Effector memory CD8-positive, alpha-beta T cell (primary cell): ENCODE measurements around the gene NOXRED1.

Experiments used
- ATAC-seq: fragments of 150-1000 bp; cut with Tn5 transposase; replicated peaks from 2 replicates; pipeline ENCODE4 v1.10.0; 2021; ENCODE audit warnings: mild to moderate bottlenecking, moderate library complexity
- DNase-seq, 3 experiments: peaks; one replicate each; pipeline ENCODE4 v3.0.0; 2021
- H3K27ac Mint-ChIP-seq, 2 donors: one replicate each; pipeline ENCODE4 v1.8.0; 2022; ENCODE audit warnings: mild to moderate bottlenecking in 2 of 2, mixed read lengths in 2 of 2, moderate library complexity in 2 of 2
- H3K27me3 Mint-ChIP-seq, 2 donors: one replicate each; pipeline ENCODE4 v1.8.0; 2022; ENCODE audit warnings: mixed read lengths in 2 of 2
- H3K36me3 Mint-ChIP-seq: one replicate; pipeline ENCODE4 v1.8.0; 2022; ENCODE audit warnings: mild to moderate bottlenecking, moderate library complexity, mixed read lengths; ENCODE audit not compliant: insufficient read depth
- H3K4me1 Mint-ChIP-seq, 2 donors: one replicate each; pipeline ENCODE4 v1.8.0; 2022; ENCODE audit warnings: low read depth in 2 of 2, mixed read lengths in 2 of 2
- H3K4me3 Mint-ChIP-seq, 2 donors: one replicate each; pipeline ENCODE4 v1.8.0; 2022; ENCODE audit warnings: mild to moderate bottlenecking in 2 of 2, mixed read lengths in 2 of 2, moderate library complexity in 2 of 2
- H3K9me3 Mint-ChIP-seq, 2 donors: one replicate each; pipeline ENCODE4 v1.8.0; 2022; ENCODE audit warnings: mixed read lengths in 2 of 2

Gene NOXRED1

GRCh38 chr14:77378701-77379100, 44.6 kb downstream of the NOXRED1 start:
- no peak overlapping the region for H3K27ac Mint-ChIP-seq

GRCh38 chr14:77377502-77377844, 45.9 kb downstream of the NOXRED1 start:
- ATAC-seq (peak; percentile 9), DNase-seq (no peak)
- no peaks in the 10 kb centered on the region for H3K9me3 Mint-ChIP-seq
- no peak overlapping the region for H3K27ac Mint-ChIP-seq
- peaks cover 3% of the 10 kb centered on the region for H3K36me3 Mint-ChIP-seq
- peaks cover 18 to 30% of the 10 kb centered on the region in 2 donors for H3K4me1 Mint-ChIP-seq
- no peak overlapping the region for H3K4me3 Mint-ChIP-seq
- peaks cover 0 to 8% of the 10 kb centered on the region in 2 donors for H3K27me3 Mint-ChIP-seq

More at GRCh38 chr14:77378701-77379100, 44.6 kb downstream of the NOXRED1 start:
- Mint-ChIP-seq H3K36me3 (peaks cover 3% of the 10 kb centered on the region), H3K4me3 (no peak overlapping the region), H3K27me3 (peaks cover 0 to 8% of the 10 kb centered on the region in 2 donors), H3K4me1 (peaks cover 17 to 24% of the 10 kb centered on the region in 2 donors), H3K9me3 (no peaks in the 10 kb centered on the region)
- no peak for ATAC-seq
- no peak for DNase-seq

- peak; percentile 94 for ATAC-seq
- Mint-ChIP-seq H3K27me3 (peaks cover 0 to 8% of the 10 kb centered on the region in 2 donors), H3K36me3 (peaks cover 3% of the 10 kb centered on the region), H3K4me1 (peaks cover 19 to 30% of the 10 kb centered on the region in 2 donors), H3K4me3 (no peak within 1 kb of the TSS), H3K9me3 (no peaks in the 10 kb centered on the region), H3K27ac (no peak within 1 kb of the TSS)
- peak; percentile 78 to 88 (median 85) for DNase-seq
These were observed 46.4 kb downstream of the NOXRED1 start, which contains the start of the genes SAMD15 and TMED8 for GRCh38 chr14:77376771-77377501. TSS of gene SAMD15 (plus strand) at chr14:77377379. CDS start at chr14:77377419, 40 bp downstream. TSS of gene TMED8 (minus strand) at chr14:77377094. CDS start at chr14:77377053, 41 bp downstream.

- Mint-ChIP-seq H3K4me3 (no peak overlapping the region), H3K27me3 (peaks cover 0 to 8% of the 10 kb centered on the region in 2 donors), H3K9me3 (no peaks in the 10 kb centered on the region), H3K27ac (no peak overlapping the region), H3K36me3 (peaks cover 3% of the 10 kb centered on the region), H3K4me1 (peaks cover 19 to 30% of the 10 kb centered on the region in 2 donors)
- peak in 1 of 3 experiments; percentile 7 for DNase-seq
- peak; percentile 1 for ATAC-seq
These were observed 47.2 kb downstream of the NOXRED1 start for GRCh38 chr14:77375973-77376770.

GRCh38 chr14:77375164-77375950, 48.0 kb downstream of the NOXRED1 start:
- no peak for ATAC-seq
- H3K27ac Mint-ChIP-seq = peak overlapping the region in 1 of 2 donors; percentile 33

GRCh38 chr14:77372304-77372841, 51.0 kb downstream of the NOXRED1 start:
- Mint-ChIP-seq H3K4me1 (peaks cover 28 to 44% of the 10 kb centered on the region in 2 donors), H3K27me3 (no peaks in the 10 kb centered on the region), H3K9me3 (no peaks in the 10 kb centered on the region), H3K27ac (no peak overlapping the region), H3K36me3 (peaks cover 3% of the 10 kb centered on the region), H3K4me3 (no peak overlapping the region)
- no peak for DNase-seq
- ATAC-seq = no peak

More at GRCh38 chr14:77375164-77375950, 48.0 kb downstream of the NOXRED1 start:
- Mint-ChIP-seq H3K36me3 (peaks cover 3% of the 10 kb centered on the region), H3K27me3 (peaks cover 0 to 2% of the 10 kb centered on the region in 2 donors), H3K4me1 (peaks cover 19 to 30% of the 10 kb centered on the region in 2 donors), H3K4me3 (no peak overlapping the region), H3K9me3 (no peaks in the 10 kb centered on the region)
- no peak for DNase-seq

- H3K27me3 Mint-ChIP-seq = no peaks in the 10 kb centered on the region
- peak; percentile 88 for ATAC-seq
- peak overlapping the region in 1 of 2 donors; percentile 35 for H3K27ac Mint-ChIP-seq
- peaks cover 2% of the 10 kb centered on the region for H3K36me3 Mint-ChIP-seq
- H3K4me3 Mint-ChIP-seq = peak overlapping the region in 1 of 2 donors; percentile 10
- peaks cover 14 to 24% of the 10 kb centered on the region in 2 donors for H3K4me1 Mint-ChIP-seq
- peak in 2 of 3 experiments; percentile 2 to 8 for DNase-seq
- H3K9me3 Mint-ChIP-seq = no peaks in the 10 kb centered on the region
These were observed 54.0 kb downstream of the NOXRED1 start for GRCh38 chr14:77369285-77369684.

GRCh38 chr14:77364146-77364545, 59.2 kb downstream of the NOXRED1 start:
- H3K27ac Mint-ChIP-seq = peak overlapping the region in 1 of 2 donors; percentile 30
- DNase-seq = no peak
- H3K9me3 Mint-ChIP-seq = no peaks in the 10 kb centered on the region
- no peaks in the 10 kb centered on the region for H3K27me3 Mint-ChIP-seq
- H3K4me3 Mint-ChIP-seq = no peak overlapping the region
- peaks cover 2% of the 10 kb centered on the region for H3K36me3 Mint-ChIP-seq
- peaks cover 4 to 10% of the 10 kb centered on the region in 2 donors for H3K4me1 Mint-ChIP-seq
- ATAC-seq = no peak

GRCh38 chr14:77359626-77360025, 63.7 kb downstream of the NOXRED1 start:
- no peak overlapping the region for H3K27ac Mint-ChIP-seq
- H3K27me3 Mint-ChIP-seq = no peaks in the 10 kb centered on the region
- no peaks in the 10 kb centered on the region for H3K9me3 Mint-ChIP-seq

GRCh38 chr14:77356899-77357298, 66.4 kb downstream of the NOXRED1 start:
- H3K4me1 Mint-ChIP-seq = peaks cover 0 to 3% of the 10 kb centered on the region in 2 donors
- no peak for ATAC-seq
- H3K36me3 Mint-ChIP-seq = no peaks in the 10 kb centered on the region
- no peak for DNase-seq
- no peak overlapping the region for H3K4me3 Mint-ChIP-seq
- no peak overlapping the region for H3K27ac Mint-ChIP-seq
- no peaks in the 10 kb centered on the region for H3K27me3 Mint-ChIP-seq
- H3K9me3 Mint-ChIP-seq = no peaks in the 10 kb centered on the region

More at GRCh38 chr14:77359626-77360025, 63.7 kb downstream of the NOXRED1 start:
- peaks cover 0 to 5% of the 10 kb centered on the region in 2 donors for H3K4me1 Mint-ChIP-seq
- no peaks in the 10 kb centered on the region for H3K36me3 Mint-ChIP-seq
- H3K4me3 Mint-ChIP-seq = no peak overlapping the region
- DNase-seq = no peak
- ATAC-seq = no peak

- H3K4me1 Mint-ChIP-seq = peaks cover 0 to 3% of the 10 kb centered on the region in 2 donors
- no peak for DNase-seq
- H3K4me3 Mint-ChIP-seq = no peak overlapping the region
- H3K27ac Mint-ChIP-seq = no peak overlapping the region
- no peaks in the 10 kb centered on the region for H3K27me3 Mint-ChIP-seq
- no peak for ATAC-seq
- H3K36me3 Mint-ChIP-seq = no peaks in the 10 kb centered on the region
- H3K9me3 Mint-ChIP-seq = no peaks in the 10 kb centered on the region
These were observed 67.5 kb downstream of the NOXRED1 start for GRCh38 chr14:77355811-77356210.

GRCh38 chr14:77353469-77354141, 69.7 kb downstream of the NOXRED1 start:
- Mint-ChIP-seq H3K9me3 (no peaks in the 10 kb centered on the region), H3K27me3 (no peaks in the 10 kb centered on the region), H3K36me3 (peaks cover 2% of the 10 kb centered on the region), H3K27ac (peak overlapping the region in 1 of 2 donors; percentile 5), H3K4me1 (peaks cover 0 to 3% of the 10 kb centered on the region in 2 donors), H3K4me3 (no peak overlapping the region)
- DNase-seq (no peak), ATAC-seq (no peak)
